ENCODE results near the gene SRSF11.

Gene SRSF11

DNA sequence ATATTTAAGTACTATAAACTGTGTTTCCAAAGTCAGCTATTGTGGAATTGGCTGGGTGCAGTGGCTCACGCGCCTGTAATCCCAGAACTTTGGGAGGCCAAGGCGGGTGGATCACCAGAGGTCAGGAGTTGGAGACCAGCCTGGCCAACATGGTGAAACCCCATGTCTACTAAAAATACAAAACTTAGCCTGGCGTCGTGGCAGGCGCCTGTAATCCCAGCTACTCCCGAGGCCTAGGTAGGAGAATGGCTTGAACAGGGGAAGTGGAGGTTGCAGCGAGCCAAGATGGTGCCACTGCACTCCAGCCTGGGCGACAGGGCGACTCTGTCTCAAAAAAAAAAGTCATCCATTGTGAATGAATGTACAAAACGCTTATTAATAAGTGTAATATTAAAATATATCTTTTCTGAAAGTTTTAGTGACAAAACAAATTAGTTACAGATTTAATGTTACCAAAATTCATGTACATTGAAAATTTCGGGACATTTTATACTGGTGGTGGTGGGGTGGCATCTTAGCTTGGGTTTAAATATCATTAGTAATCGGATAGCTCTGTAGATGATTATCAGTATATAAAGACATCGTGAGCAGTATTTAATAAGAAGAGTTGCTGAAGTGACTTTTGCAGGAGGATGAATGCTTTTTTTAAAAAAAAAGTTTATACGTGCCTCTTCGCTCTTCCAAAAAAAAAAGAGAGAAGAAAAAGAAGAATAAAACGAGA is 503 bp upstream of the SRSF11 start:
- Histone ChIP-seq H3K27me3 (ENCODE audit: control insufficient read depth in 1 of 2, insufficient read depth in 2 of 2, low read length in 2 of 2) (no peaks in the 10 kb centered on the region), H3K9me3 (ENCODE audit: control insufficient read depth in 2 of 2, low read length in 2 of 2) (no peaks in the 10 kb centered on the region), H3K27ac (ENCODE audit: low read length) (peak overlapping the region; percentile 83), H3K36me3 (ENCODE audit: control insufficient read depth in 2 of 2, insufficient read depth in 2 of 2, low read length in 2 of 2) (peaks cover 3 to 6% of the 10 kb centered on the region in 2 donors), H3K9ac (ENCODE audit: low read length in 2 of 2) (peak overlapping the region; percentile 62 to 72), H3K4me1 (ENCODE audit: control insufficient read depth, insufficient read depth, low read length) (peaks cover 9% of the 10 kb centered on the region), H3K4me3 (ENCODE audit: low read length in 2 of 2) (peak overlapping the region; percentile 79 to 84)

- peaks cover 13% of the 10 kb centered on the region for H3K4me1 ChIP-seq (ENCODE audit: control insufficient read depth, insufficient read depth, low read length)
These were observed 1.6 kb downstream of the SRSF11 start for GRCh38 chr1:70222716-70223235.

DNA sequence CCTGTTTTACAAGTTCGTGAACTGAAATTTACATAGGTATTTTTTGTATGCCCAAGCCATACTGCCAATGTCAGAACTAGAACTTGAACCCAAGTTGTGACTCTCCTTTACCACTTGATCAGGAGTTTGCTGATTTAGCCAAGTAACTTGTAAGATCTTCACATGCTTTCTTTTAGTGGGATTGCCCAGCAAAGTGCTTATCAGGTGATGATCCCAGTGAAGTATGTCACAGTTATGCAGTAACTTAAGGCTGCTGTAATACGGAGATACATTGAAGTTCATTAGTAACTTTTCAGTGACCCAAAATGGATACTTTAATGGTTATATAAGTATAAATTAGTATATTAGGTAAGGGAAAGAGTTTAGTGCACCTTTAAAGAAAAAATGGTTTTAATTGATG is 3.8 kb downstream of the SRSF11 start:
- H3K4me1 ChIP-seq (ENCODE audit: control insufficient read depth, insufficient read depth, low read length), result peaks cover 13% of the 10 kb centered on the region
- no peak overlapping the region for H3K9ac ChIP-seq (ENCODE audit: low read length in 2 of 2)
- H3K9me3 ChIP-seq (ENCODE audit: control insufficient read depth in 2 of 2, low read length in 2 of 2), result no peaks in the 10 kb centered on the region

More at GRCh38 chr1:70222716-70223235, 1.6 kb downstream of the SRSF11 start:
- Histone ChIP-seq H3K36me3 (ENCODE audit: control insufficient read depth in 2 of 2, insufficient read depth in 2 of 2, low read length in 2 of 2) (peaks cover 3 to 5% of the 10 kb centered on the region in 2 donors), H3K9me3 (ENCODE audit: control insufficient read depth in 2 of 2, low read length in 2 of 2) (no peaks in the 10 kb centered on the region), H3K27me3 (ENCODE audit: control insufficient read depth in 1 of 2, insufficient read depth in 2 of 2, low read length in 2 of 2) (no peaks in the 10 kb centered on the region), H3K27ac (ENCODE audit: low read length) (no peak overlapping the region), H3K4me3 (ENCODE audit: low read length in 2 of 2) (peak overlapping the region; percentile 18 to 84), H3K9ac (ENCODE audit: low read length in 2 of 2) (peak overlapping the region; percentile 21 to 97)

GRCh38 chr1:70227439-70227838 is 6.3 kb downstream of the SRSF11 start:
- no peaks in the 10 kb centered on the region for H3K9me3 ChIP-seq (ENCODE audit: control insufficient read depth in 2 of 2, low read length in 2 of 2)
- no peaks in the 10 kb centered on the region for H3K27me3 ChIP-seq (ENCODE audit: control insufficient read depth in 1 of 2, insufficient read depth in 2 of 2, low read length in 2 of 2)
- peaks cover 20 to 21% of the 10 kb centered on the region in 2 donors for H3K36me3 ChIP-seq (ENCODE audit: control insufficient read depth in 2 of 2, insufficient read depth in 2 of 2, low read length in 2 of 2)
- H3K9ac ChIP-seq (ENCODE audit: low read length in 2 of 2), result no peak overlapping the region
- H3K4me3 ChIP-seq (ENCODE audit: low read length in 2 of 2), result no peak overlapping the region
- H3K27ac ChIP-seq (ENCODE audit: low read length), result no peak overlapping the region
- H3K4me1 ChIP-seq (ENCODE audit: control insufficient read depth, insufficient read depth, low read length), result peaks cover 10% of the 10 kb centered on the region

More for the DNA sequence above, 3.8 kb downstream of the SRSF11 start:
- no peaks in the 10 kb centered on the region for H3K27me3 ChIP-seq (ENCODE audit: control insufficient read depth in 1 of 2, insufficient read depth in 2 of 2, low read length in 2 of 2)
- H3K4me3 ChIP-seq (ENCODE audit: low read length in 2 of 2), result no peak overlapping the region
- peaks cover 6 to 7% of the 10 kb centered on the region in 2 donors for H3K36me3 ChIP-seq (ENCODE audit: control insufficient read depth in 2 of 2, insufficient read depth in 2 of 2, low read length in 2 of 2)
- H3K27ac ChIP-seq (ENCODE audit: low read length), result no peak overlapping the region

- Histone ChIP-seq H3K4me1 (ENCODE audit: control insufficient read depth, insufficient read depth, low read length) (peaks cover 4% of the 10 kb centered on the region), H3K9me3 (ENCODE audit: control insufficient read depth in 2 of 2, low read length in 2 of 2) (no peaks in the 10 kb centered on the region), H3K4me3 (ENCODE audit: low read length in 2 of 2) (no peak overlapping the region), H3K36me3 (ENCODE audit: control insufficient read depth in 2 of 2, insufficient read depth in 2 of 2, low read length in 2 of 2) (peaks cover 25 to 30% of the 10 kb centered on the region in 2 donors), H3K9ac (ENCODE audit: low read length in 2 of 2) (no peak overlapping the region), H3K27ac (ENCODE audit: low read length) (no peak overlapping the region), H3K27me3 (ENCODE audit: control insufficient read depth in 1 of 2, insufficient read depth in 2 of 2, low read length in 2 of 2) (no peaks in the 10 kb centered on the region)
These were observed 7.5 kb downstream of the SRSF11 start for GRCh38 chr1:70228670-70229069.

- H3K4me1 ChIP-seq (ENCODE audit: control insufficient read depth, insufficient read depth, low read length), result peaks cover 4% of the 10 kb centered on the region
- no peaks in the 10 kb centered on the region for H3K9me3 ChIP-seq (ENCODE audit: control insufficient read depth in 2 of 2, low read length in 2 of 2)
- peaks cover 32 to 37% of the 10 kb centered on the region in 2 donors for H3K36me3 ChIP-seq (ENCODE audit: control insufficient read depth in 2 of 2, insufficient read depth in 2 of 2, low read length in 2 of 2)
- no peak overlapping the region for H3K9ac ChIP-seq (ENCODE audit: low read length in 2 of 2)
- H3K27me3 ChIP-seq (ENCODE audit: control insufficient read depth in 1 of 2, insufficient read depth in 2 of 2, low read length in 2 of 2), result no peaks in the 10 kb centered on the region
- H3K4me3 ChIP-seq (ENCODE audit: low read length in 2 of 2), result no peak overlapping the region
- H3K27ac ChIP-seq (ENCODE audit: low read length), result no peak overlapping the region
These were observed 10.3 kb downstream of the SRSF11 start for GRCh38 chr1:70231475-70231874.

- H3K4me1 ChIP-seq (ENCODE audit: control insufficient read depth, insufficient read depth, low read length), result no peaks in the 10 kb centered on the region
These were observed 13.6 kb downstream of the SRSF11 start for GRCh38 chr1:70234733-70235132.

GRCh38 chr1:70239940-70240339 is 18.8 kb downstream of the SRSF11 start:
- Histone ChIP-seq H3K4me3 (ENCODE audit: low read length in 2 of 2) (no peak overlapping the region), H3K4me1 (ENCODE audit: control insufficient read depth, insufficient read depth, low read length) (no peaks in the 10 kb centered on the region), H3K9me3 (ENCODE audit: control insufficient read depth in 2 of 2, low read length in 2 of 2) (no peaks in the 10 kb centered on the region), H3K36me3 (ENCODE audit: control insufficient read depth in 2 of 2, insufficient read depth in 2 of 2, low read length in 2 of 2) (peaks cover 54 to 68% of the 10 kb centered on the region in 2 donors), H3K27me3 (ENCODE audit: control insufficient read depth in 1 of 2, insufficient read depth in 2 of 2, low read length in 2 of 2) (no peaks in the 10 kb centered on the region), H3K9ac (ENCODE audit: low read length in 2 of 2) (no peak overlapping the region), H3K27ac (ENCODE audit: low read length) (no peak overlapping the region)

More at GRCh38 chr1:70234733-70235132, 13.6 kb downstream of the SRSF11 start:
- Histone ChIP-seq H3K36me3 (ENCODE audit: control insufficient read depth in 2 of 2, insufficient read depth in 2 of 2, low read length in 2 of 2) (peaks cover 50 to 54% of the 10 kb centered on the region in 2 donors), H3K27ac (ENCODE audit: low read length) (no peak overlapping the region), H3K27me3 (ENCODE audit: control insufficient read depth in 1 of 2, insufficient read depth in 2 of 2, low read length in 2 of 2) (no peaks in the 10 kb centered on the region), H3K9ac (ENCODE audit: low read length in 2 of 2) (no peak overlapping the region), H3K4me3 (ENCODE audit: low read length in 2 of 2) (no peak overlapping the region), H3K9me3 (ENCODE audit: control insufficient read depth in 2 of 2, low read length in 2 of 2) (no peaks in the 10 kb centered on the region)

DNA sequence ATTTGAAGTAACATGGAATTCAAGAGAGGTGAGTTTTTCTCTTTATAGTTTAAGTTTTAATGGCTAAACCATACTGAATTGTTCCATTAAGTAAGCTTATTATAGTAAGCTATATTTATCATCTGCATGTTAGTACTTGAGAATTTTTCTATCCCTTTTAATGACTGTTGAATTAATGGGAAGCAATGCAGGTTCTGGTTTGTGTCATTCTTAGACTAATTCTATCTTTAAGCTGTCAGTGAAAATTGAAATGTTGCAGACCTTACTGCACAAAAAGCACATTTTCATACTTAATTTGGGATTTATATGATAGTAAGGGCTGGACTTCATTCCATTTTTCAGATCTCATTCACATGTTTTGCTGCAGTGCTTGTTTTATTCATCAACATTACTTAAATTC is 25.9 kb downstream of the SRSF11 start:
- Histone ChIP-seq H3K27me3 (ENCODE audit: control insufficient read depth in 1 of 2, insufficient read depth in 2 of 2, low read length in 2 of 2) (no peaks in the 10 kb centered on the region), H3K4me3 (ENCODE audit: low read length in 2 of 2) (no peak overlapping the region), H3K4me1 (ENCODE audit: control insufficient read depth, insufficient read depth, low read length) (no peaks in the 10 kb centered on the region), H3K9ac (ENCODE audit: low read length in 2 of 2) (no peak overlapping the region), H3K27ac (ENCODE audit: low read length) (no peak overlapping the region), H3K36me3 (ENCODE audit: control insufficient read depth in 2 of 2, insufficient read depth in 2 of 2, low read length in 2 of 2) (peaks cover 48 to 78% of the 10 kb centered on the region in 2 donors), H3K9me3 (ENCODE audit: control insufficient read depth in 2 of 2, low read length in 2 of 2) (no peaks in the 10 kb centered on the region)

DNA sequence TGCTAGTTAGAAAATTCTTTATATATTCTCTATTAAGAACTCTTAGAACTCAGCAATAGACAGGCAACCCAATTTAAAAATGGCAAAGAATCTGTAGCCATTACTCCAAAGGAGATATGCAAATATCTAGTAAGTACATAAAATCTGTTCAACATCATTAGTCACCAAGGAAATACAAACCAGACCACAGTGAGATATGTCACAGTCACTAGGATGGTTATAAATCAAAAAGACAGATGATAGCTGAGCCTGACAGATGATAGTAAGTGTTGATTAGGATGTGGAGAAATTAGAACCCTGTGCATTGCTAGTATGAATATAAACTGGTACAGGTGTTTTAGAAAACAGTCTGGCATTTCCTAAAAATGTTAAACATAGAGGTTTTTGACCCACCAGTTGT is 26.6 kb downstream of the SRSF11 start:
- peaks cover 45 to 72% of the 10 kb centered on the region in 2 donors for H3K36me3 ChIP-seq (ENCODE audit: control insufficient read depth in 2 of 2, insufficient read depth in 2 of 2, low read length in 2 of 2)
- no peak overlapping the region for H3K27ac ChIP-seq (ENCODE audit: low read length)
- no peak overlapping the region for H3K9ac ChIP-seq (ENCODE audit: low read length in 2 of 2)
- no peaks in the 10 kb centered on the region for H3K9me3 ChIP-seq (ENCODE audit: control insufficient read depth in 2 of 2, low read length in 2 of 2)
- no peak overlapping the region for H3K4me3 ChIP-seq (ENCODE audit: low read length in 2 of 2)
- no peaks in the 10 kb centered on the region for H3K4me1 ChIP-seq (ENCODE audit: control insufficient read depth, insufficient read depth, low read length)
- H3K27me3 ChIP-seq (ENCODE audit: control insufficient read depth in 1 of 2, insufficient read depth in 2 of 2, low read length in 2 of 2), result no peaks in the 10 kb centered on the region

DNA sequence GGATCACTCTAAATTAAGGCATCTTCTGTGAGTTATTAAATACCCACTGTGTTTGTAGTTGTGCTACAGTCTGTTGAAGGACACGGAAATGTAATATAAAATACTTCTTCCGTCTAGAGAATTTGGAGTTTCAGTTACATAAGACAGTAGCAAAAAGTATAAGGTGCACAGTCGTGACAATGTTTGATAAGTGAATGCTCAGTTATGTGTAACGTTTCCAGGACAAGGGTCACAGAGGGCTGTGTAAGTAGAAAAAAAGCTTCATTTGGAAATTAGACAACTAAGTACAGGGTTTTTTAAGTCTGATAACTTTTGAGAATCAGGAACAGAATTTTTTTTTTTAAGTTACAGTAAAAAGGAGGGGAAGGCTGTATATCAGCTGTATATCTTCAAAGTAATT is 27.5 kb downstream of the SRSF11 start:
- no peaks in the 10 kb centered on the region for H3K27me3 ChIP-seq (ENCODE audit: control insufficient read depth in 1 of 2, insufficient read depth in 2 of 2, low read length in 2 of 2)
- H3K9me3 ChIP-seq (ENCODE audit: control insufficient read depth in 2 of 2, low read length in 2 of 2), result no peaks in the 10 kb centered on the region
- no peak overlapping the region for H3K9ac ChIP-seq (ENCODE audit: low read length in 2 of 2)
- no peak overlapping the region for H3K27ac ChIP-seq (ENCODE audit: low read length)
- no peak overlapping the region for H3K4me3 ChIP-seq (ENCODE audit: low read length in 2 of 2)
- no peaks in the 10 kb centered on the region for H3K4me1 ChIP-seq (ENCODE audit: control insufficient read depth, insufficient read depth, low read length)
- H3K36me3 ChIP-seq (ENCODE audit: control insufficient read depth in 2 of 2, insufficient read depth in 2 of 2, low read length in 2 of 2), result peaks cover 37 to 68% of the 10 kb centered on the region in 2 donors

Data from stomach smooth muscle (tissue), 2 donors.